PFSK-1 (cell line): ENCODE measurements around the gene PSMD8.

ENCODE experiments used
- FOXP2 ChIP-seq: optimal IDR thresholded peaks from 2 replicates; pipeline ENCODE3; 2011; ENCODE audit warnings: borderline replicate concordance, control low read depth, inconsistent platforms; ENCODE audit not compliant: insufficient read depth; ENCODE audit errors: extremely low read length, extremely low read depth
- POLR2AphosphoS5 ChIP-seq: IDR thresholded peaks from 2 replicates; pipeline ENCODE4 v1.6.1; 2012; ENCODE audit warnings: low read depth, mild to moderate bottlenecking, control low read depth, low read length, moderate library complexity
- REST ChIP-seq, 2 experiments: IDR thresholded peaks; 2 replicates each; pipeline versions ENCODE4 v1.6.1 to v1.8.0; 2011 to 2012; ENCODE audit warnings: low read depth in 2 of 2, low read length in 2 of 2, control low read depth in 1 of 2, inconsistent platforms in 1 of 2, mild to moderate bottlenecking in 1 of 2, moderate library complexity in 1 of 2; ENCODE audit not compliant: insufficient read depth in 1 of 2
- SIN3A ChIP-seq: IDR thresholded peaks from 2 replicates; pipeline ENCODE4 v1.6.1; 2012; ENCODE audit warnings: mild to moderate bottlenecking, low read length, moderate library complexity, borderline replicate concordance; ENCODE audit not compliant: insufficient read depth
- TAF1 ChIP-seq: IDR thresholded peaks from 2 replicates; pipeline ENCODE4 v1.6.1; 2012; ENCODE audit warnings: low read length, control low read depth, borderline replicate concordance; ENCODE audit not compliant: insufficient read depth

PSMD8 gene

DNA sequence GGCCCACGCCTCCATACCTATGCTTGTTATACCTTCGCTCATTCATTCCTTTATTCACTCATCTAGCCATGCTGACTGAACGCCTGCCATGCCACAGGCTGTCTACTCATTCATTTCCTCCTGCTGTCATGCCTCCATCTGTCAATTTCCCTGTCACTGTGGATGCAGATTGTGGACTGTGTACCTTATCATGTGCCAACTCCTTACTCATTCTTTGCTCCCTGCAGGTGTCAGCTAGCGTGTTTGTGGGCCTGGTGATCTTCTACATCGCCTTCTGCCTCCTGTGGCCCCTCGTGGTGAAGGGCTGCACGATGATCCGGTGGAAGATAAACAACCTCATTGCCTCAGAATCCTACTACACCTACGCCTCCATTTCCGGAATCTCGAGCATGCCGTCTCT is 4.1 kb upstream of the PSMD8 start:
- TF ChIP-seq TAF1 (no peak), FOXP2 (no peak), POLR2AphosphoS5 (no peak)

DNA sequence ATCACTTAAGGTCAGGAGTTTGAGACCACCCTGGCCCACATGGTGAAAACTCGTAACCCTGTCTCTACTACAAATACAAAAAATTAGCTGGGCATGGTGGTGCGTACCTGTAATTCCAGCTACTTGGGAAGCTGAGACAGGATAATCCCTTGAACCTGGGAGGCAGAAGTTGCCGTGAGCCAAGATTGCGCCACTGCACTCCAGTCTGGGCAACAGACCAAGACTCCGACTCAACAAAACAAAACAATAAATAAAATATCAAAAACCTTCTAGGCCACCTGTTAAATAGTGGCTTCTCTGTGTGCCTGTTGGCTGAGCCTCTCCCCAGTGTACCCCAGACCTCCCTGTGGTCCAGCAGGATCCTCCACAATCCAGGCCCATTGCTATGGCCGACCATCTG is 3.3 kb upstream of the PSMD8 start:
- TF ChIP-seq REST (IDR thresholded peaks at IDR 0.05; ENCODE audit: insufficient read depth in 1 of 2, low read depth in 2 of 2, low read length in 2 of 2) (no peak), TAF1 (no peak), FOXP2 (no peak), SIN3A (no peak), POLR2AphosphoS5 (no peak)

- TF ChIP-seq TAF1 (no peak), FOXP2 (no peak), POLR2AphosphoS5 (no peak), SIN3A (no peak)
These were observed 452 bp upstream of the PSMD8 start for GRCh38 chr19:38373907-38374331.

DNA sequence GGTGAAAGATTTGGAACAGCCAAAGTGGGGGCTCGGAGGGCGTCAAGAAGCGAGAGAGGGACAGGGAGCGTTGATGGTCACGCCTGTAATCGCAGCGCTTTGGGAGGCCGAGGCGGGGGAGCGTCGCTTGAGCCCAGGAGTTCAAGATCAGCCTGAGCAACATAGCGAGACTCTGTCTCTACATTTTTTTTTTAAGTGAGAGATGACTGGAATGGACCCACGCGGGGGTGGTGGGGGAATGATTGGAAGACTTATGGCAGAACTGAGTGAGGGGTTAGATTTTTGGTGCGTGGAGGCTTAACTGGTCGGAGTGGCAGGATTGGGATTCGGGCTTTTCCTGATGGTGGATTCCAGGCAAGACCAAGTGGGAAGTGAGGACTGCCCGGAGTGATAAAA is 725 bp downstream of the PSMD8 start:
- TF ChIP-seq REST (IDR thresholded peaks at IDR 0.05; ENCODE audit: insufficient read depth in 1 of 2, low read depth in 2 of 2, low read length in 2 of 2) (no peak), FOXP2 (no peak), SIN3A (no peak), TAF1 (no peak), POLR2AphosphoS5 (no peak)

DNA sequence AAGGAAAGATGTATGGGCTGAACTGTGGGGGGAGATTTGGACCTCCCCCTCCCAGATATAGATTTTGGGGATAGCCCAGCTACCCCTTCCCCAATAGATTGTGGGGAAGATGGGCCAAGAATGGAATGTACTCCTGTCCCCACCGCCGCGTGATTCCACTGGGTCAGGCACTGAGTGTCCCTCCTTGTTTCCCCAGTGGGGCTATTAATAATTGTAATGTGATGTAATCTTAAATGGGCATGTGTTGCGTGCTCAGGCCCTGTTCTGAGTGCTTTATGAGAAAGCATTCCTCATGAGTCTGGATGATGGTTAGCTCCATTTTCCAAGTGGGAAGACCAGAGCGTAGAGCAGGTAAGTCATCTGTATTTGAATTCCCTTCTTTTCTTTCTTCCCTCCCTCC is 1.4 kb downstream of the PSMD8 start:
- TF ChIP-seq FOXP2, result no peak
- no peak for TF ChIP-seq TAF1

- TF ChIP-seq REST (IDR thresholded peaks at IDR 0.05; ENCODE audit: insufficient read depth in 1 of 2, low read depth in 2 of 2, low read length in 2 of 2) (no peak), SIN3A (no peak)
These were observed 2.2 kb downstream of the PSMD8 start for GRCh38 chr19:38376576-38376975.

- no peak for TF ChIP-seq SIN3A
- TF ChIP-seq REST (IDR thresholded peaks at IDR 0.05; ENCODE audit: insufficient read depth in 1 of 2, low read depth in 2 of 2, low read length in 2 of 2), result no peak
- TF ChIP-seq POLR2AphosphoS5, result no peak
- TF ChIP-seq TAF1, result no peak
- no peak for TF ChIP-seq FOXP2
These were observed 2.7 kb downstream of the PSMD8 start for GRCh38 chr19:38377052-38377451.
